H1 (cell line): ENCODE results near the gene TEDDM1. TPM values are rescaled to one million over a fixed set of nuclear protein-coding genes. Genes with fewer than 3 reads are reported as not detected.

Experiments
- CTCF ChIA-PET: fragments of 300-600 bp; sonication (Branson Sonifier 250); formaldehyde crosslinking; loops from one replicate; lab custom pipeline; 2021; ENCODE audit not compliant: partially characterized antibody; lab: Charles Lee
- POLR2A ChIA-PET: fragments of 300-600 bp; sonication (Branson Sonifier 250); formaldehyde crosslinking; loops from one replicate; lab custom pipeline; 2021; ENCODE audit warnings: inconsistent platforms; ENCODE audit not compliant: partially characterized antibody; lab: Charles Lee
- DNase-seq, 2 experiments: peaks; one replicate each; pipeline versions ENCODE4 v3.0.0 to v3.0.0-alpha.2; 2010 to 2022; ENCODE audit warnings: low spot score in 2 of 2, low read depth in 1 of 2, mixed read lengths in 1 of 2
- FAIRE-seq: peaks from 2 replicates; lab custom pipeline; 2011; peaks lifted over from hg19 to GRCh38; lab: Jason Lieb, UNC
- H2AFZ ChIP-seq: 2 replicates; pipeline ENCODE4 v1.8.1; 2012; ENCODE audit warnings: low read length, inconsistent platforms
- H2AK5ac ChIP-seq: 2 replicates; pipeline ENCODE4 v1.6.1; 2013; ENCODE audit warnings: low read depth, low read length
- H2BK120ac ChIP-seq: replicated peaks from 2 replicates; pipeline ENCODE3; 2013; ENCODE audit warnings: low read depth, low read length, inconsistent platforms
- H2BK12ac ChIP-seq: 2 replicates; pipeline ENCODE4 v1.6.1; 2013; ENCODE audit warnings: low read depth, low read length
- H2BK15ac ChIP-seq: 2 replicates; pipeline ENCODE4 v1.6.1; 2013; ENCODE audit warnings: low read length
- H2BK20ac ChIP-seq: 2 replicates; pipeline ENCODE4 v1.6.1; 2013; ENCODE audit warnings: low read length
- H2BK5ac ChIP-seq: 2 replicates; pipeline ENCODE4 v1.6.1; 2013; ENCODE audit warnings: low read depth, low read length
- H3K14ac ChIP-seq: 2 replicates; pipeline ENCODE4 v1.6.1; 2013; ENCODE audit warnings: inconsistent platforms; ENCODE audit not compliant: insufficient read length
- H3K18ac ChIP-seq: 2 replicates; pipeline ENCODE4 v1.6.1; 2013; ENCODE audit warnings: low read length; ENCODE audit errors: extremely low read depth
- H3K23ac ChIP-seq: 2 replicates; pipeline ENCODE4 v1.6.1; 2013; ENCODE audit warnings: inconsistent platforms; ENCODE audit not compliant: insufficient read length
- H3K23me2 ChIP-seq: 2 replicates; pipeline ENCODE4 v1.6.1; 2013; ENCODE audit warnings: low read depth, low read length
- H3K27ac ChIP-seq: 2 replicates; pipeline ENCODE4 v1.6.1; 2011; ENCODE audit warnings: low read depth, low read length, inconsistent platforms
- H3K27me3 ChIP-seq, 4 experiments: replicated peaks in 1 of 4; 1 replicate in 1 of 4; 2 replicates in 3 of 4; pipeline versions ENCODE4 v1.6.1 to v1.8.1; 2011 to 2013; ENCODE audit warnings: low read length in 3 of 4, mild to moderate bottlenecking in 3 of 4, inconsistent platforms in 2 of 4, mixed read lengths in 2 of 4, moderate library complexity in 1 of 4; ENCODE audit not compliant: control insufficient read depth in 3 of 4, insufficient read depth in 3 of 4; ENCODE audit errors: extremely low read depth in 1 of 4
- H3K36me3 ChIP-seq, 4 experiments: 2 replicates each; pipeline versions ENCODE4 v1.6.1 to v1.8.1; 2011 to 2013; ENCODE audit warnings: mild to moderate bottlenecking in 4 of 4, low read length in 3 of 4, moderate library complexity in 2 of 4, control low read depth in 1 of 4, inconsistent platforms in 1 of 4; ENCODE audit not compliant: insufficient read depth in 4 of 4, control insufficient read depth in 2 of 4
- H3K4ac ChIP-seq: replicated peaks from 2 replicates; pipeline ENCODE3; 2013; ENCODE audit warnings: low read length, low read depth, mixed read lengths, inconsistent platforms; ENCODE audit not compliant: insufficient read length
- H3K4me1 ChIP-seq, 4 experiments: replicated peaks in 1 of 4; 1 replicate in 1 of 4; 2 replicates in 3 of 4; pipeline versions ENCODE4 v1.6.1 to v1.8.1; 2011 to 2013; ENCODE audit warnings: low read length in 3 of 4, inconsistent platforms in 2 of 4, mixed read lengths in 1 of 4; ENCODE audit not compliant: insufficient read depth in 4 of 4, control insufficient read depth in 3 of 4
- H3K4me2 ChIP-seq, 2 experiments: 2 replicates each; pipeline versions ENCODE4 v1.6.1 to v1.8.1; 2011 to 2013; ENCODE audit warnings: low read depth in 2 of 2, low read length in 2 of 2, control low read depth in 1 of 2, inconsistent platforms in 1 of 2, mild to moderate bottlenecking in 1 of 2; ENCODE audit not compliant: insufficient read depth in 1 of 2
- H3K4me3 ChIP-seq, 4 experiments: fragments of 200-600, 300-600 bp in 1 of 4; sonication (generic), shearing (Covaris generic), sonication (Bioruptor Twin) in 1 of 4; 2 replicates each; pipeline versions ENCODE4 v1.5.1 to v1.8.1; 2011 to 2016; ENCODE audit warnings: low read length in 4 of 4, low read depth in 3 of 4, control low read depth in 2 of 4, inconsistent platforms in 2 of 4, mild to moderate bottlenecking in 2 of 4, mixed read lengths in 1 of 4, moderate library complexity in 1 of 4; ENCODE audit not compliant: insufficient read depth in 2 of 4; ENCODE audit errors: extremely low read depth in 1 of 4
- H3K56ac ChIP-seq: replicated peaks from 2 replicates; pipeline ENCODE3; 2013; ENCODE audit warnings: low read depth, mild to moderate bottlenecking, mixed read lengths, low read length, inconsistent platforms; ENCODE audit not compliant: insufficient read length
- H3K79me1 ChIP-seq: 2 replicates; pipeline ENCODE4 v1.6.1; 2013; ENCODE audit warnings: low read depth, low read length, control low read depth
- H3K79me2 ChIP-seq, 2 experiments: 2 replicates each; pipeline versions ENCODE4 v1.6.1 to v1.8.1; 2012 to 2013; ENCODE audit warnings: low read length in 2 of 2, mild to moderate bottlenecking in 2 of 2, inconsistent platforms in 1 of 2; ENCODE audit not compliant: insufficient read depth in 2 of 2, control insufficient read depth in 1 of 2
- H3K9ac ChIP-seq, 4 experiments: replicated peaks in 1 of 4; 1 replicate in 1 of 4; 2 replicates in 3 of 4; pipeline versions ENCODE4 v1.6.1 to v1.8.1; 2011 to 2013; ENCODE audit warnings: low read depth in 3 of 4, low read length in 3 of 4, control low read depth in 2 of 4, mild to moderate bottlenecking in 2 of 4, moderate library complexity in 2 of 4, inconsistent platforms in 1 of 4; ENCODE audit errors: extremely low read depth in 1 of 4
- H3K9me3 ChIP-seq, 2 experiments: 2 replicates each; pipeline versions ENCODE4 v1.6.1 to v1.8.1; 2012 to 2013; ENCODE audit warnings: mild to moderate bottlenecking in 2 of 2, moderate library complexity in 2 of 2, control low read depth in 1 of 2, inconsistent platforms in 1 of 2, low read depth in 1 of 2, low read length in 1 of 2, mixed read lengths in 1 of 2; ENCODE audit not compliant: insufficient read depth in 2 of 2
- H4K20me1 ChIP-seq, 2 experiments: replicated peaks in 1 of 2; 2 replicates each; pipeline versions ENCODE3 to v1.8.1; 2011 to 2013; ENCODE audit warnings: inconsistent platforms in 2 of 2, low read length in 2 of 2, mild to moderate bottlenecking in 1 of 2; ENCODE audit not compliant: insufficient read depth in 2 of 2, control insufficient read depth in 1 of 2
- H4K5ac ChIP-seq: 2 replicates; pipeline ENCODE4 v1.6.1; 2013; ENCODE audit warnings: low read length, low read depth, mixed read lengths, inconsistent platforms; ENCODE audit not compliant: insufficient read length
- H4K8ac ChIP-seq: 2 replicates; pipeline ENCODE4 v1.8.0; 2013; ENCODE audit warnings: mild to moderate bottlenecking, moderate library complexity, low read length, inconsistent platforms; ENCODE audit not compliant: insufficient read depth; ENCODE audit errors: extremely low read depth
- H4K91ac ChIP-seq: replicated peaks from 2 replicates; pipeline ENCODE3; 2013; ENCODE audit warnings: low read length, mixed read lengths, inconsistent platforms; ENCODE audit not compliant: insufficient read length
- KDM5A ChIP-seq: fragments of 200-600 bp; IDR thresholded peaks from 2 replicates; pipeline ENCODE4 v1.7.1; 2012; ENCODE audit warnings: mild to moderate bottlenecking, low read length, inconsistent platforms, mixed read lengths
- MAFK ChIP-seq: IDR thresholded peaks from 2 replicates; pipeline ENCODE4 v1.6.1; 2012; ENCODE audit warnings: low read depth, mild to moderate bottlenecking, improper control_type of control experiment, low read length
- NANOG ChIP-seq: IDR thresholded peaks from 2 replicates; pipeline ENCODE4 v1.6.1; 2011; ENCODE audit warnings: low read length, low read depth, mild to moderate bottlenecking, inconsistent platforms; ENCODE audit not compliant: insufficient read depth, poor library complexity, severe bottlenecking
- POLR2A ChIP-seq, 2 experiments: IDR thresholded peaks; 1 replicate in 1 of 2; 2 replicates in 1 of 2; pipeline ENCODE4 v1.6.1; 2011; ENCODE audit warnings: low read depth in 2 of 2, low read length in 2 of 2, mild to moderate bottlenecking in 2 of 2; ENCODE audit errors: control extremely low read depth in 1 of 2
- POU5F1 ChIP-seq: IDR thresholded peaks from 2 replicates; pipeline ENCODE4 v1.6.1; 2011; ENCODE audit warnings: low read depth, mild to moderate bottlenecking, low read length, moderate library complexity
- SIRT6 ChIP-seq: IDR thresholded peaks from one replicate; pipeline ENCODE4 v1.7.1; 2012; ENCODE audit warnings: low read length, inconsistent platforms
- SP2 ChIP-seq: IDR thresholded peaks from 2 replicates; pipeline ENCODE4 v1.6.1; 2012; ENCODE audit warnings: mild to moderate bottlenecking, low read length, inconsistent platforms
- SP4 ChIP-seq: IDR thresholded peaks from 2 replicates; pipeline ENCODE4 v1.6.1; 2012; ENCODE audit warnings: low read length, inconsistent platforms
- USF2 ChIP-seq: IDR thresholded peaks from 2 replicates; pipeline ENCODE4 v1.6.1; 2011; ENCODE audit warnings: low read length, improper control_type of control experiment
- WGBS, 2 experiments: shearing (Covaris generic) in 1 of 2; methylation state at CpG; one replicate each; pipeline versions ENCODE4 v1.1.6 to v1.1.7; 2013 to 2015; ENCODE audit warnings: low lambda C conversion rate in 2 of 2, mixed read lengths in 2 of 2, inconsistent platforms in 1 of 2, low coverage in 1 of 2, missing lambda C conversion rate in 1 of 2; ENCODE audit not compliant: insufficient replicate concordance in 2 of 2, insufficient coverage in 1 of 2, insufficient read length in 1 of 2; ENCODE audit errors: extremely low coverage in 1 of 2, missing lambda C conversion rate in 1 of 2; 5-methylcytosine and 5-hydroxymethylcytosine counted together
- polyA plus RNA-seq, 7 experiments: library from polyadenylated mRNA; depleted of rRNA in 3 of 7; stranded (reverse) in 5 of 7; unstranded in 2 of 7; fragments of >200 nt in 5 of 7; fragments of 200-250 nt in 2 of 7; gene quantifications; 1 replicate in 5 of 7; 2 replicates in 1 of 7; 4 replicates in 1 of 7; pipeline versions ENCODE4 v1.2.1 to v1.2.3, GENCODE V29; 2011 to 2013; ENCODE audit warnings: missing spikeins in 2 of 7, mixed read lengths in 2 of 7
- total RNA-seq: library from RNA; stranded (reverse); fragmentation: NEBNext Ultra II Directional; extraction: Animal tissue kit (Norgen Biotek cat#: 25700); gene quantifications from 2 replicates; pipeline ENCODE4 v1.2.1, GENCODE V29; 2021
- TF ChIP-seq, protein P1 (sequence below): IDR thresholded peaks from 2 replicates; pipeline ENCODE4 v1.6.1; 2012; ENCODE audit warnings: low read length, inconsistent platforms

Gene TEDDM1
- total and polyA plus RNA-seq, 2 of the 8 experiments (the other 6 are each of a cell fraction or from before 2014, with no cell fraction given) = not detected

DNA sequence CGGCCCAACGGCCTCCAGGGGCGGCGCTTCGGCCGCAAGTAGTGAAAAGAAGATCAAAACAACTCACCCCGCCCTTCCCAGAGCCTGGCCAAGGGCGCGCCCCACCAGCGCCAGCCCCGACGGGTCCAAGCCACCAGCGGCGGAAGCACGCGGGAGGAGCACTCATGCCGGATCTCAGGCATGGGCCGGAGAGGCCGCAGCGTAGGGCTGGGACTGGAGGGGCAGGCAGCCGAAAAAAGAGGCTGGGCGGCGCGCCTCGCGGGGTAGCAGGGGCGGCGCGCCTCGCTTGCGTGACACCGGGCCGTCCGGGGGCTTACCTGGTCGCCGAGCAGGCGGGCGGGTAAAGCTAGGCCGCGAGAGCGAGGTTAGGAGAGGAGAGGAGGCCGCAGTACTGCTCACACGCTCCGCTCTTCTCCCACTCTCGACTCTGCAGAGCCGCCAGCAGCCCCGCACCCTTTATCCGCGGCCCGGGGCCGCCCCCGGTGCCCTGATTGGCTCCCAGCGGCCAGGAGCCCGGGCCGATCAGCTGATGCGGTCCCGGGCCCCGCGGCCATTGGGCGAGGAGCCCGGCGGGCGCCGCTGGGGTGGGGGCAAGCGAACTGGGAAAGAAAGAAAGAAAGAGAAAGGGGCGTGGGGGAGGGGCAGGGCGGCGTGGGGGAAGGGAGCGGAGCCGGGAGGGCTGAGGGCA, 9.0 kb downstream of the TEDDM1 start, which contains the start of gene GLUL:
Gene GLUL (minus strand): TSS at position 429 of the 688 bp plus-strand sequence. CDS start 3,053 bp downstream, outside the sequence.
- Histone ChIP-seq H3K4me1 (peaks cover 4 to 12% (median 8%) of the 10 kb centered on the region in 4 experiments; a peak in 5 of 7 replicates), H4K20me1 (peaks cover 27 to 33% of the 10 kb centered on the region in 2 experiments), H3K23me2 (peaks cover 8% of the 10 kb centered on the region), H4K91ac (peak within 1 kb of the TSS; percentile 25), H2AFZ (no peak within 1 kb of the TSS), H3K18ac (peak within 1 kb of the TSS; percentile 85; the same call in 1 of the 2 replicates), H4K8ac (peak within 1 kb of the TSS; percentile 98), H2BK15ac (no peak within 1 kb of the TSS), H3K23ac (no peak within 1 kb of the TSS), H2BK12ac (no peak within 1 kb of the TSS; the same call in 1 of the 2 replicates), H2BK120ac (no peak within 1 kb of the TSS), H3K36me3 (peaks cover 20 to 41% (median 22%) of the 10 kb centered on the region in 4 experiments), H3K4me3 (peak within 1 kb of the TSS; percentile 68 to 99 (median 96)), H3K27ac (peak within 1 kb of the TSS; percentile 97), H3K79me1 (peaks cover 10% of the 10 kb centered on the region), H3K4ac (peak within 1 kb of the TSS; percentile 53), H2BK5ac (peak within 1 kb of the TSS; percentile 79), H3K79me2 (peaks cover 33 to 60% of the 10 kb centered on the region in 2 experiments), H3K56ac (peak within 1 kb of the TSS; percentile 77), H3K14ac (peak within 1 kb of the TSS; percentile 12), H2BK20ac (no peak within 1 kb of the TSS), H3K9me3 (no peaks in the 10 kb centered on the region), H4K5ac (peak within 1 kb of the TSS; percentile 88), H3K27me3 (no peaks in the 10 kb centered on the region; a peak in 1 of 7 replicates), H2AK5ac (no peak within 1 kb of the TSS), H3K4me2 (peak within 1 kb of the TSS; percentile 94 to 95), H3K9ac (peak within 1 kb of the TSS; percentile 92 to 98 (median 94))
- ChIA-PET CTCF (interaction anchor here (1.1 to 1.9 kb wide), 4 partner anchors 14 to 318 kb away, joined by 3 to 6 read pairs (median 4); no protein-coding TSS in a partner anchor), POLR2A (interaction anchor here (0.6 to 2.0 kb wide), 51 partner anchors 9 to 506 kb away, joined by 3 to 40 read pairs (median 4); partner anchors contain the start of gene TEDDM1)
- DNase-seq (peak; percentile 89 to 94), FAIRE-seq (no peak)
- WGBS, 2 experiments = 2% methylated on average over 20 of the region's 70 CpGs; no CpG with 5 or more reads in 1 of the 2 experiments
- TF ChIP-seq SP2 = no peak
- TF ChIP-seq POLR2A (IDR thresholded peaks at IDR 0.05; ENCODE audit: control extremely low read depth in 1 of 2, low read depth in 2 of 2, low read length in 2 of 2) = peak; percentile 99
- TF ChIP-seq NANOG = peak; percentile 50
- TF ChIP-seq USF2 = peak; percentile 69
- no peak for TF ChIP-seq KDM5A
- no peak for TF ChIP-seq SP4
- no peak for TF ChIP-seq MAFK
- no peak for TF ChIP-seq SIRT6
- TF ChIP-seq, protein P1, sequence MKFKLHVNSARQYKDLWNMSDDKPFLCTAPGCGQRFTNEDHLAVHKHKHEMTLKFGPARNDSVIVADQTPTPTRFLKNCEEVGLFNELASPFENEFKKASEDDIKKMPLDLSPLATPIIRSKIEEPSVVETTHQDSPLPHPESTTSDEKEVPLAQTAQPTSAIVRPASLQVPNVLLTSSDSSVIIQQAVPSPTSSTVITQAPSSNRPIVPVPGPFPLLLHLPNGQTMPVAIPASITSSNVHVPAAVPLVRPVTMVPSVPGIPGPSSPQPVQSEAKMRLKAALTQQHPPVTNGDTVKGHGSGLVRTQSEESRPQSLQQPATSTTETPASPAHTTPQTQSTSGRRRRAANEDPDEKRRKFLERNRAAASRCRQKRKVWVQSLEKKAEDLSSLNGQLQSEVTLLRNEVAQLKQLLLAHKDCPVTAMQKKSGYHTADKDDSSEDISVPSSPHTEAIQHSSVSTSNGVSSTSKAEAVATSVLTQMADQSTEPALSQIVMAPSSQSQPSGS = no peak
- no peak for TF ChIP-seq POU5F1
